Measurements from ENCODE around the gene C1orf74. TPM values are rescaled to one million over a fixed set of nuclear protein-coding genes. Genes with fewer than 3 reads are reported as not detected.

C1orf74 gene
- polyA plus RNA-seq, 1 experiment: 1.3 TPM

GRCh38 chr1:209741889-209742288 lies 42.5 kb downstream of the C1orf74 start:
- CTCF ChIA-PET: no interaction called here
- Histone ChIP-seq H3K36me3 (ENCODE audit: control insufficient read depth, insufficient read depth, low read length) (no peaks in the 10 kb centered on the region), H3K27me3 (ENCODE audit: control insufficient read depth, insufficient read depth, low read length) (peaks cover 2% of the 10 kb centered on the region), H3K4me3 (ENCODE audit: low read depth, low read length) (no peak overlapping the region)
- TF ChIP-seq CTCF (IDR thresholded peaks at IDR 0.05; ENCODE audit: insufficient read depth, low read depth, low read length): no peak
- POLR2A ChIA-PET: no interaction called here
- DNase-seq (ENCODE audit: low read depth): no peak

- no peak for DNase-seq (ENCODE audit: low read depth)
- Histone ChIP-seq H3K4me3 (ENCODE audit: low read depth, low read length) (no peak overlapping the region), H3K36me3 (ENCODE audit: control insufficient read depth, insufficient read depth, low read length) (no peaks in the 10 kb centered on the region), H3K27me3 (ENCODE audit: control insufficient read depth, insufficient read depth, low read length) (peaks cover 2% of the 10 kb centered on the region)
- CTCF ChIA-PET: no interaction called here
- POLR2A ChIA-PET: no interaction called here
- no peak for TF ChIP-seq CTCF (IDR thresholded peaks at IDR 0.05; ENCODE audit: insufficient read depth, low read depth, low read length)
These were observed 43.2 kb downstream of the C1orf74 start for GRCh38 chr1:209741193-209741592.

GRCh38 chr1:209738270-209738669 lies 46.1 kb downstream of the C1orf74 start:
- no peaks in the 10 kb centered on the region for H3K36me3 ChIP-seq (ENCODE audit: control insufficient read depth, insufficient read depth, low read length)
- CTCF ChIA-PET: interaction anchor here (0.9 to 1.4 kb wide), 2 partner anchors 10 to 13 kb away, joined by 3 to 6 read pairs; no protein-coding TSS in a partner anchor
- DNase-seq (ENCODE audit: low read depth): no peak
- TF ChIP-seq CTCF (IDR thresholded peaks at IDR 0.05; ENCODE audit: insufficient read depth, low read depth, low read length): no peak
- H3K27me3 ChIP-seq (ENCODE audit: control insufficient read depth, insufficient read depth, low read length): no peaks in the 10 kb centered on the region
- H3K4me3 ChIP-seq (ENCODE audit: low read depth, low read length): no peak overlapping the region
- POLR2A ChIA-PET: no interaction called here

GRCh38 chr1:209737118-209737505 lies 47.2 kb downstream of the C1orf74 start:
- no peaks in the 10 kb centered on the region for H3K36me3 ChIP-seq (ENCODE audit: control insufficient read depth, insufficient read depth, low read length)
- H3K27me3 ChIP-seq (ENCODE audit: control insufficient read depth, insufficient read depth, low read length): no peaks in the 10 kb centered on the region
- no peak for DNase-seq (ENCODE audit: low read depth)
- CTCF ChIA-PET: interaction anchor here (0.6 to 1.4 kb wide), 4 partner anchors 9 to 95 kb away, joined by 3 to 6 read pairs (median 3); no protein-coding TSS in a partner anchor
- no peak for TF ChIP-seq CTCF (IDR thresholded peaks at IDR 0.05; ENCODE audit: insufficient read depth, low read depth, low read length)
- no peak overlapping the region for H3K4me3 ChIP-seq (ENCODE audit: low read depth, low read length)
- POLR2A ChIA-PET: no interaction called here

- CTCF ChIA-PET: interaction anchor here (1.4 kb wide), 2 partner anchors 11 kb away, joined by 5 to 6 read pairs; no protein-coding TSS in a partner anchor
- TF ChIP-seq CTCF (IDR thresholded peaks at IDR 0.05; ENCODE audit: insufficient read depth, low read depth, low read length): no peak
- POLR2A ChIA-PET: no interaction called here
- no peaks in the 10 kb centered on the region for H3K36me3 ChIP-seq (ENCODE audit: control insufficient read depth, insufficient read depth, low read length)
- H3K4me3 ChIP-seq (ENCODE audit: low read depth, low read length): no peak overlapping the region
- no peak for DNase-seq (ENCODE audit: low read depth)
- H3K27me3 ChIP-seq (ENCODE audit: control insufficient read depth, insufficient read depth, low read length): no peaks in the 10 kb centered on the region
These were observed 47.8 kb downstream of the C1orf74 start for GRCh38 chr1:209736490-209737117.
